Psoas muscle (tissue), 8 donors: Measurements from ENCODE around the gene KCNAB3. TPM values are rescaled to one million over a fixed set of nuclear protein-coding genes. Genes with fewer than 3 reads are reported as not detected.

Experiments
- ATAC-seq, 4 donors: fragments of 200-7000 bp; cut with Tn5 transposase; one replicate each; pipeline ENCODE4 v1.9.1; 2020; ENCODE audit warnings: moderate library complexity in 3 of 4, mild to moderate bottlenecking in 2 of 4
- DNase-seq, 2 donors: peaks; one replicate each; pipeline ENCODE4 v3.0.0-alpha.2; 2020
- H3K27ac ChIP-seq: fragments of 200-600 bp; one replicate; pipeline ENCODE4 v1.8.0; 2022
- H3K27me3 ChIP-seq, 3 donors: fragments of 200-600 bp in 1 of 3; one replicate each; pipeline versions ENCODE4 v1.6.1 to v1.8.0; 2013 to 2022; ENCODE audit warnings: low read length in 2 of 3, mild to moderate bottlenecking in 2 of 3, moderate library complexity in 1 of 3; ENCODE audit not compliant: insufficient read depth in 3 of 3
- H3K36me3 ChIP-seq, 2 donors: fragments of 200-600 bp in 1 of 2; one replicate each; pipeline versions ENCODE4 v1.6.1 to v1.8.0; 2013 to 2022; ENCODE audit warnings: low read depth in 1 of 2, mild to moderate bottlenecking in 1 of 2, moderate library complexity in 1 of 2; ENCODE audit not compliant: insufficient read depth in 1 of 2
- H3K4me1 ChIP-seq: fragments of 200-600 bp; one replicate; pipeline ENCODE4 v1.8.0; 2022
- H3K4me3 ChIP-seq: fragments of 200-600 bp; one replicate; pipeline ENCODE4 v1.8.0; 2022; ENCODE audit warnings: mild to moderate bottlenecking
- H3K9me3 ChIP-seq: fragments of 200-600 bp; one replicate; pipeline ENCODE4 v1.8.0; 2022
- CTCF ChIP-seq: fragments of 200-600 bp; IDR thresholded peaks from one replicate; pipeline ENCODE4 v1.8.0; 2022; ENCODE audit warnings: antibody characterized with exemption
- WGBS, 3 donors: extraction: QIAGEN DNeasy Blood & Tissue Kit; methylation state at CpG; one replicate each; pipeline versions ENCODE4 v1.1.6 to v1.1.7; 2013; 5-methylcytosine and 5-hydroxymethylcytosine counted together
- intact Hi-C, 2 donors: fragments of 100-400 bp; cut with DNase I; formaldehyde crosslinking; loops; one replicate each; pipeline versions ENCODE4 v1.11.0 to v1.14.2; 2022
- polyA plus RNA-seq, 3 donors: library from polyadenylated mRNA; stranded (reverse); fragments of 200-250 nt; gene quantifications; one replicate each; pipeline ENCODE4 v1.2.3, GENCODE V29; 2013
- total RNA-seq, 4 donors: library from RNA; stranded (reverse); fragmentation: NEBNext Ultra II Directional in 2 of 4; extraction: Animal tissue kit (Norgen Biotek cat#: 25700) in 2 of 4; gene quantifications; one replicate each; pipeline versions ENCODE4 v1.2.1 to v1.2.4, GENCODE V29; 2021 to 2023
- donor health status: healthy with polysubstance abuse.
- donor health status: DM: no; HTN: no; CAD: no; lungs with moderate emphysema.
- donor health status: Bipolar disorder and iron deficiency.
- donor health status: healthy.
- donor health status: DM: yes; HTN: yes; CAD: no.
- donor health status: DM: no; HTN: no; CAD: no.
- donor health status: DM: no; HTN: no; CAD: no.
- donor health status: DM: yes; HTN: yes; CAD: no.

Gene KCNAB3
- total and polyA plus RNA-seq, 7 donors: 0.18 to 0.77 (median 0.45) TPM; not detected in 1

- DNase-seq (no peak), ATAC-seq (no peak)
- no peak for TF ChIP-seq CTCF
- Histone ChIP-seq H3K27me3 (no peaks in the 10 kb centered on the region), H3K9me3 (no peaks in the 10 kb centered on the region), H3K4me1 (peaks cover 7% of the 10 kb centered on the region), H3K36me3 (no peaks in the 10 kb centered on the region), H3K27ac (no peak overlapping the region), H3K4me3 (no peak overlapping the region)
- intact Hi-C loops: no loop called here
- WGBS, 3 donors: 84 to 89% (median 84%) methylated on average over 3 of the region's 3 CpGs
These were observed 2.1 kb downstream of the KCNAB3 start for GRCh38 chr17:7927596-7927995.

- Histone ChIP-seq H3K9me3 (no peaks in the 10 kb centered on the region), H3K4me3 (peak overlapping the region; percentile 69), H3K27ac (peak overlapping the region; percentile 58), H3K36me3 (no peaks in the 10 kb centered on the region), H3K27me3 (no peaks in the 10 kb centered on the region), H3K4me1 (peaks cover 8% of the 10 kb centered on the region)
- ATAC-seq (peak; percentile 80 to 96 (median 88)), DNase-seq (peak; percentile 88 to 91)
- 19 to 20% (median 20%) methylated on average over 45 of the region's 45 CpGs for WGBS, 3 donors
- no peak for TF ChIP-seq CTCF
- intact Hi-C loops: no loop called here
These were observed 6.6 kb downstream of the KCNAB3 start for GRCh38 chr17:7922845-7923628.

- intact Hi-C loops: no loop called here
- Histone ChIP-seq H3K36me3 (no peaks in the 10 kb centered on the region), H3K4me1 (peaks cover 8% of the 10 kb centered on the region), H3K27ac (peak overlapping the region; percentile 58), H3K9me3 (no peaks in the 10 kb centered on the region), H3K27me3 (no peaks in the 10 kb centered on the region), H3K4me3 (peak overlapping the region; percentile 69)
- TF ChIP-seq CTCF: no peak
- DNase-seq (no peak), ATAC-seq (peak in 1 of 4 donors; percentile 12)
- 16 to 30% (median 24%) methylated on average over 16 of the region's 16 CpGs for WGBS, 3 donors
These were observed 7.3 kb downstream of the KCNAB3 start for GRCh38 chr17:7922269-7922844.

GRCh38 chr17:7916808-7917207, 12.8 kb downstream of the KCNAB3 start:
- Histone ChIP-seq H3K27ac (peak overlapping the region; percentile 85), H3K4me1 (peaks cover 21% of the 10 kb centered on the region), H3K4me3 (peak overlapping the region; percentile 87), H3K36me3 (peaks cover 0 to 2% of the 10 kb centered on the region in 2 donors), H3K27me3 (no peaks in the 10 kb centered on the region), H3K9me3 (no peaks in the 10 kb centered on the region)
- intact Hi-C loops: loop anchor here in 1 of 2 donors (10.0 kb wide), 1 partner anchor 128 kb away; no protein-coding TSS in a partner anchor
- ATAC-seq (no peak), DNase-seq (no peak)
- TF ChIP-seq CTCF: no peak
- 41 to 52% (median 46%) methylated on average over 2 of the region's 2 CpGs for WGBS, 3 donors
